Endothelial cell of umbilical vein (primary cell): ENCODE measurements around the gene SCN2B. TPM values are rescaled to one million over a fixed set of nuclear protein-coding genes. Genes with fewer than 3 reads are reported as not detected.

Experiments used
- BruUV-seq: library from RNA; stranded (reverse); fragments of 400-500 nt; replicated peaks from 2 replicates; lab custom pipeline; 2021; lab: Mats Ljungman, UMichigan
- CTCF ChIA-PET: fragments of 300-600, 350-600 bp; sonication (Branson Sonifier 250); formaldehyde crosslinking; loops from one replicate; lab custom pipeline; 2021; ENCODE audit warnings: antibody characterized with exemption, inconsistent platforms; lab: Charles Lee
- POLR2A ChIA-PET: fragments of 300-600, 350-600 bp; sonication (Branson Sonifier 250); formaldehyde crosslinking; loops from one replicate; lab custom pipeline; 2021; ENCODE audit warnings: antibody characterized with exemption, inconsistent platforms; lab: Charles Lee
- DNase-seq: peaks from one replicate; pipeline ENCODE4 v3.0.0-alpha.2; 2011; ENCODE audit warnings: low read depth, low spot score
- FAIRE-seq: peaks from 2 replicates; lab custom pipeline; 2011; peaks lifted over from hg19 to GRCh38; lab: Jason Lieb, UNC
- H2AFZ ChIP-seq: 2 replicates; pipeline ENCODE4 v1.6.0; 2012; ENCODE audit warnings: low read depth, low read length, control low read depth, inconsistent platforms
- H3K27ac ChIP-seq: 2 replicates; pipeline ENCODE4 v1.5.1; 2011; ENCODE audit warnings: low read depth, mild to moderate bottlenecking, control low read depth, low read length, moderate library complexity; ENCODE audit not compliant: insufficient read depth
- H3K27me3 ChIP-seq, 2 experiments: 2 replicates each; pipeline versions ENCODE4 v1.6.0 to v1.6.1; 2011; ENCODE audit warnings: low read length in 2 of 2, mixed read lengths in 1 of 2; ENCODE audit not compliant: control insufficient read depth in 2 of 2, insufficient read depth in 2 of 2
- H3K36me3 ChIP-seq, 2 experiments: 2 replicates in 1 of 2; 3 replicates in 1 of 2; pipeline ENCODE4 v1.5.1; 2011; ENCODE audit warnings: low read length in 2 of 2, mild to moderate bottlenecking in 1 of 2, moderate library complexity in 1 of 2; ENCODE audit not compliant: control insufficient read depth in 2 of 2, insufficient read depth in 2 of 2; ENCODE audit errors: extremely low read depth in 1 of 2
- H3K4me1 ChIP-seq: 3 replicates; pipeline ENCODE4 v1.5.1; 2011; ENCODE audit warnings: mild to moderate bottlenecking, low read length; ENCODE audit not compliant: control insufficient read depth, insufficient read depth; ENCODE audit errors: extremely low read depth
- H3K4me2 ChIP-seq: 2 replicates; pipeline ENCODE4 v1.6.1; 2011; ENCODE audit warnings: low read length, control low read depth, mixed read lengths; ENCODE audit not compliant: insufficient read depth
- H3K4me3 ChIP-seq, 3 experiments: fragments of 200-600 bp in 1 of 3; sonication (generic), shearing (Covaris generic) in 1 of 3; replicated peaks in 1 of 3; 2 replicates each; pipeline ENCODE4 v1.5.1; 2011 to 2016; ENCODE audit warnings: control low read depth in 3 of 3, low read length in 3 of 3, mild to moderate bottlenecking in 2 of 3, inconsistent platforms in 1 of 3, low read depth in 1 of 3, moderate library complexity in 1 of 3; ENCODE audit not compliant: insufficient read depth in 1 of 3
- H3K79me2 ChIP-seq: 2 replicates; pipeline ENCODE4 v1.6.0; 2012; ENCODE audit warnings: low read length, inconsistent platforms; ENCODE audit not compliant: control insufficient read depth, insufficient read depth
- H3K9ac ChIP-seq: replicated peaks from 2 replicates; pipeline ENCODE3; 2011; ENCODE audit warnings: low read length, control low read depth; ENCODE audit not compliant: insufficient read depth; ENCODE audit errors: extremely low read depth
- H3K9me1 ChIP-seq: replicated peaks from 3 replicates; pipeline ENCODE4 v1.6.0; 2011; ENCODE audit warnings: mild to moderate bottlenecking, low read length; ENCODE audit not compliant: control insufficient read depth, insufficient read depth; ENCODE audit errors: extremely low read depth
- H3K9me3 ChIP-seq: replicated peaks from 2 replicates; pipeline ENCODE4 v1.5.1; 2012; ENCODE audit warnings: low read length, inconsistent platforms; ENCODE audit not compliant: control insufficient read depth, insufficient read depth
- H4K20me1 ChIP-seq: replicated peaks from 2 replicates; pipeline ENCODE3; 2011; ENCODE audit warnings: mild to moderate bottlenecking, low read length; ENCODE audit not compliant: control insufficient read depth, insufficient read depth; ENCODE audit errors: extremely low read depth
- CTCF ChIP-seq, 2 donors: IDR thresholded peaks; 1 replicate in 1 of 2; 2 replicates in 1 of 2; pipeline ENCODE4 v1.5.1; 2011; ENCODE audit warnings: low read length in 2 of 2, mild to moderate bottlenecking in 2 of 2, moderate library complexity in 2 of 2, control low read depth in 1 of 2, inconsistent platforms in 1 of 2, low read depth in 1 of 2; ENCODE audit not compliant: insufficient read depth in 1 of 2; ENCODE audit errors: extremely low read depth in 1 of 2
- EZH2 ChIP-seq: IDR thresholded peaks from 2 replicates; pipeline ENCODE4 v1.6.1; 2012; ENCODE audit warnings: borderline replicate concordance, low read depth, mild to moderate bottlenecking, moderate library complexity, low read length, inconsistent platforms; ENCODE audit not compliant: severe bottlenecking
- FOS ChIP-seq: IDR thresholded peaks from 2 replicates; pipeline ENCODE4 v1.6.1; 2011; ENCODE audit warnings: mild to moderate bottlenecking, low read length, moderate library complexity, borderline replicate concordance; ENCODE audit not compliant: insufficient read depth
- GATA2 ChIP-seq: IDR thresholded peaks from 2 replicates; pipeline ENCODE4 v1.7.0; 2011; ENCODE audit warnings: low read depth, mild to moderate bottlenecking, moderate library complexity, mixed read lengths, low read length; ENCODE audit not compliant: insufficient read length, insufficient read depth
- JUN ChIP-seq: IDR thresholded peaks from 2 replicates; pipeline ENCODE4 v1.6.1; 2011; ENCODE audit warnings: borderline replicate concordance, low read depth; ENCODE audit not compliant: insufficient read length, insufficient read depth
- MAX ChIP-seq: IDR thresholded peaks from 2 replicates; pipeline ENCODE4 v1.6.1; 2011; ENCODE audit not compliant: insufficient read depth, insufficient read length
- MYC ChIP-seq: IDR thresholded peaks from one replicate; pipeline ENCODE4 v1.6.1; 2011; ENCODE audit warnings: mild to moderate bottlenecking, low read depth, low read length
- POLR2A ChIP-seq: IDR thresholded peaks from 2 replicates; pipeline ENCODE4 v1.6.1; 2012; ENCODE audit warnings: low read depth, mild to moderate bottlenecking, control low read depth, low read length
- POLR2AphosphoS5 ChIP-seq: IDR thresholded peaks from 2 replicates; pipeline ENCODE4 v1.6.1; 2012; ENCODE audit warnings: low read depth, mild to moderate bottlenecking, control low read depth, low read length, moderate library complexity; ENCODE audit not compliant: insufficient read depth
- dilution Hi-C: fragments of 300-500 bp; cut with MboI; formaldehyde crosslinking; loops from one replicate; pipeline ENCODE4 v1.15.0; 2019; ENCODE audit warnings: low sequenced_read_pairs; ENCODE audit not compliant: extremely low pct_ligation_motif_present
- intact Hi-C: fragments of 100-400 bp; cut with micrococcal nuclease; formaldehyde crosslinking; loops from one replicate; pipeline ENCODE4 v1.10.0; 2022
- polyA plus RNA-seq, 4 experiments: library from polyadenylated mRNA; depleted of rRNA in 3 of 4; stranded (reverse) in 3 of 4; unstranded in 1 of 4; fragments of >200 nt; gene quantifications; 2 replicates each; pipeline versions ENCODE4 v1.2.1 to v1.2.3, GENCODE V29; 2011 to 2012; ENCODE audit warnings: missing spikeins in 1 of 4
- total RNA-seq: library from RNA; stranded (reverse); gene quantifications from 2 replicates; pipeline ENCODE4 v1.2.3, GENCODE V29; 2021

Gene SCN2B
- total and polyA plus RNA-seq, 2 donors (not counting 3 experiments of a cell fraction or from before 2014, with no cell fraction given) = not detected

- ChIA-PET POLR2A (no interaction called here), CTCF (interaction anchor here (0.9 to 6.8 kb wide), 4 partner anchors 9 to 26 kb away, joined by 3 to 66 read pairs (median 4); no protein-coding TSS in a partner anchor)
- H3K27me3 ChIP-seq = peaks cover 78 to 79% of the 10 kb centered on the region in 2 experiments
- FAIRE-seq (no peak), DNase-seq (no peak)
- H3K36me3 ChIP-seq = no peaks in the 10 kb centered on the region
- dilution Hi-C loops = no loop called here
- no peak overlapping the region for H3K27ac ChIP-seq
- intact Hi-C loops = no loop called here
- H3K4me3 ChIP-seq = no peak overlapping the region
- BruUV-seq = no TSS peak
- no peak for TF ChIP-seq MYC
- no peak for TF ChIP-seq JUN
- no peak for TF ChIP-seq POLR2A
- no peak for TF ChIP-seq GATA2
- no peak for TF ChIP-seq CTCF (IDR thresholded peaks at IDR 0.05; ENCODE audit: extremely low read depth in 1 of 2, insufficient read depth in 1 of 2, low read depth in 1 of 2, low read length in 2 of 2)
- no peak for TF ChIP-seq MAX
- no peak for TF ChIP-seq EZH2
- TF ChIP-seq FOS = no peak
- no peak for TF ChIP-seq POLR2AphosphoS5
- H2AFZ ChIP-seq = no peak overlapping the region
- no peaks in the 10 kb centered on the region for H3K9me1 ChIP-seq
- H3K4me1 ChIP-seq = peaks cover 3% of the 10 kb centered on the region
- no peaks in the 10 kb centered on the region for H3K9me3 ChIP-seq
- no peaks in the 10 kb centered on the region for H3K79me2 ChIP-seq
- no peak overlapping the region for H3K4me2 ChIP-seq
- no peak overlapping the region for H3K9ac ChIP-seq
- H4K20me1 ChIP-seq = no peaks in the 10 kb centered on the region
These were observed 20.5 kb downstream of the SCN2B start for GRCh38 chr11:118155776-118156530.
